ENCODE measurements around the gene BAG1. TPM values are rescaled to one million over a fixed set of nuclear protein-coding genes. Genes with fewer than 3 reads are reported as not detected.

Gene BAG1
- total RNA-seq, 4 donors from 2014 or later: 52.5 to 93.7 (median 66.2) TPM

- no peak for TF ChIP-seq CTCF (IDR thresholded peaks at IDR 0.05)
Measured at GRCh38 chr9:33300546-33300945, 36.0 kb upstream of the BAG1 start.

GRCh38 chr9:33297432-33297831 is 32.9 kb upstream of the BAG1 start:
- TF ChIP-seq CTCF (IDR thresholded peaks at IDR 0.05): no peak
- DNase-seq (ENCODE audit: low spot score): no peak
- ATAC-seq (ENCODE audit: low FRiP score): no peak

More at GRCh38 chr9:33300546-33300945, 36.0 kb upstream of the BAG1 start:
- ATAC-seq (ENCODE audit: low FRiP score): no peak
- no peak for DNase-seq (ENCODE audit: low spot score)

- no peak for ATAC-seq (ENCODE audit: low FRiP score)
- no peak for TF ChIP-seq CTCF (IDR thresholded peaks at IDR 0.05)
- DNase-seq (ENCODE audit: low spot score): no peak
Measured at GRCh38 chr9:33295571-33295970, 31.1 kb upstream of the BAG1 start.

GRCh38 chr9:33294670-33295432 is 30.3 kb upstream of the BAG1 start:
- no peak for TF ChIP-seq CTCF (IDR thresholded peaks at IDR 0.05)
- DNase-seq (ENCODE audit: low spot score) (no peak), ATAC-seq (ENCODE audit: low FRiP score) (no peak)

- no peak for TF ChIP-seq CTCF (IDR thresholded peaks at IDR 0.05)
- ATAC-seq (ENCODE audit: low FRiP score) (no peak), DNase-seq (ENCODE audit: low spot score) (no peak)
Measured at GRCh38 chr9:33293782-33294181, 29.3 kb upstream of the BAG1 start.

- no peak for DNase-seq (ENCODE audit: low spot score)
- ATAC-seq (ENCODE audit: low FRiP score): no peak
- TF ChIP-seq CTCF (IDR thresholded peaks at IDR 0.05): no peak
Measured at GRCh38 chr9:33291901-33292300, 27.4 kb upstream of the BAG1 start.

- no peak for DNase-seq (ENCODE audit: low spot score)
- no peak for ATAC-seq (ENCODE audit: low FRiP score)
- TF ChIP-seq CTCF (IDR thresholded peaks at IDR 0.05): no peak
Measured at GRCh38 chr9:33291031-33291397, 26.5 kb upstream of the BAG1 start.

All from omental fat pad (tissue), 4 donors.